Islet of Langerhans (tissue), 1 donor: ENCODE measurements around the gene HOXC5.

Source experiments
- FAIRE-seq: peaks from one replicate; lab custom pipeline; 2011; peaks lifted over from hg19 to GRCh38; lab: Jason Lieb, UNC

The HOXC5 gene

DNA sequence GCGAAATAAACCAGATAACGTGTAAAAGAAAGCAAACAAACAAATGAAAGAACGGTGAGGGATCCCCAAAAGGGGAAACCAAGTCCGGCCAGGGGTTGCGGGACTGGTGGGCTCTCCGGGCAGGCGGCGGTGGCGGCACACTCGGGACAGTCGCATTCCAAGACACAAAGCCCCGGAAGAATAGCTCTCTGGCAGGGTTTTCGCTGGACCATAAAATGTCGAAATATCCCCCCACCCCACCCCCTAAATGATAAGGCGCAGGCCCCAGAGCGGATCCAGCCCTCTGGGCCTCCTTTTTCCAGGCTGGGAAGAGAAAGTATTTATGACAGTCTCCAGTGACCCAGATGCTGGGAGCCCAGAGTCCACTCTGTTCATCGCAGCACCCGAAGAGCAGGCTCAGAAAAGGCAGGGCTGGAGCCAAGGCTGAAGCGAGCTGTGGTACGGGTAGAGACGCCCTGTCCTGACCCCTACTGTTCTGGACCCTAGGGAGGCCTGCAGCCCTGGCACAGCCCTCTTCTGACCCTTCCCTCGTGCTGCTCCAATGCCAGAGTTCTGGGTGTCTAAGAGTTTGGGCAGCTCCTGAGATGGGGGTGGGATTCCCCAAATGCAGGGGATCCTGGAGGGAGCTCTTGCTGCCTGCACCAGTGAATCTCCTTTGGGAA, 26.2 kb upstream of the HOXC5 start:
- no peak for FAIRE-seq

GRCh38 chr12:54007538-54008259, 25.2 kb upstream of the HOXC5 start:
- FAIRE-seq, result no peak

- no peak for FAIRE-seq
Measured at GRCh38 chr12:54008260-54008552, 24.6 kb upstream of the HOXC5 start.

- FAIRE-seq, result no peak
Measured at GRCh38 chr12:54009171-54010052, 23.4 kb upstream of the HOXC5 start.

GRCh38 chr12:54010053-54010971, 22.5 kb upstream of the HOXC5 start:
- FAIRE-seq, result no peak

GRCh38 chr12:54010972-54011664, 21.7 kb upstream of the HOXC5 start:
- FAIRE-seq, result no peak

GRCh38 chr12:54011665-54012532, 21.0 kb upstream of the HOXC5 start:
- FAIRE-seq, result no peak

DNA sequence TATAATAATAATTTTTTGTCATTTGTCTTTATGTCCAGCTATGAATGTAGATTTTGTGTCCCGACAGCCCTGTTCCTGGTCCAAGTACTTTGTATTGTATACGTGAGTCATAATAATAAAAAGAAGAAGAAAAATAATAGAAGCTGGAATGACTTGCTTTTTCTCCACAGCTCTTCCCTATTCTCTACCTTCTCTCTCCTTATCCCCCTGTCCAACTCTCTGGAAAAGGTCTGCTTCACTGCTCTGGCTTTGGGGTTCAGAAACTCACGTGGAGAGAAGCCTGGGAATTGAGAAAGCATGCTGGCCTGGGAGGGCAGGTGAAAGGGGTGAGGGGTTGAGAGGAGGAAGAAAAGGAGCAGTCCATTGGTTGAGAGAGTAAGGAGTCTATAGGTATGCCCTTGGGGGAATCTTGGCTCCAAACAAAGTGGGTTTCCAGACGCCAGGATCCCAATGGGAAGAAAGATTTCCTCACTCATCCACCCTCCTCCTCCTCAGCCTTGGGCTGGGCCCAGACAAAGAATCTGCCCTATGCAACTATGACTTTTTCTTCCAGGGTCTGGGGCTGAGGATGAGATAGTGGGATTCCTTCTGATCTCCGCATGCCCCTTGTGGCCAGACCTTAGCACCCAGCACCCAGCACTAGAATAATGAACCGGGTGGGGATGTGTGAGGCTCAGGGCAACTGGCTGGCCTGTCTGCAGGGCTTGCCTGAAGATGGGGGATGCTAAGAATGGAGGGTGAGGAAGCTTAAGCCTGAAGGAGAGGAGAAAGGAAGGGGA, 20.0 kb upstream of the HOXC5 start:
- FAIRE-seq, result no peak

DNA sequence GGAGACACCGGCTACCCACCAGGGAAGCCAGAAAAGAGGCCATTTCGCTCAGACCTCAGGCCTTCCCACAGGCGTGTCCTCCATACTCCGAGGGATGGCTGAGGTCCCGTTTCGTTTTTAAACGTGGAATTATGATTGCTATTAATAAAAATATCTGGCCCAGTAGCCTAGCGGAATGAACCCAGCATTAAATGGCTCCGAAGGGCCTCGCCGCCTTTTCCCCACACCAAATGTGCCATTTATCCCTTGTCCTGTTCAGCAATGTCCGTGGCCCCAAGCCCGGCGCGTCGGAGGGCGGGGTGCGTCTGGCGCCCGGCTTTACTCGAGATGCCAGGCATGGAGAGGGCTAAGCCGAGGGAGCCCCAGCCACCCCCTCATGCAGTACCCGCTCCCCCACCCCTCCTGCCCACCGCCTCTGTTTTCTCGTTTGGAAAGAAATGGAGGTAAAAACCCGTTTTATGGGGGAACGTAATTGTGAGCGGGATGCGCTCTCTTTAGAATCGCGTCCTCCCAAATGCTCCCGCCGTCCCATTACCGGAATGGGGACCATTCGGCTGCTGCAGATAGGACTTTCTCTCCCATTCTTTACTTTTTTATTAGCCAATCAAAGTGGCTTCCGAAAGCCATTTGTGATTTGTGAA, 18.4 kb upstream of the HOXC5 start:
- no peak for FAIRE-seq

DNA sequence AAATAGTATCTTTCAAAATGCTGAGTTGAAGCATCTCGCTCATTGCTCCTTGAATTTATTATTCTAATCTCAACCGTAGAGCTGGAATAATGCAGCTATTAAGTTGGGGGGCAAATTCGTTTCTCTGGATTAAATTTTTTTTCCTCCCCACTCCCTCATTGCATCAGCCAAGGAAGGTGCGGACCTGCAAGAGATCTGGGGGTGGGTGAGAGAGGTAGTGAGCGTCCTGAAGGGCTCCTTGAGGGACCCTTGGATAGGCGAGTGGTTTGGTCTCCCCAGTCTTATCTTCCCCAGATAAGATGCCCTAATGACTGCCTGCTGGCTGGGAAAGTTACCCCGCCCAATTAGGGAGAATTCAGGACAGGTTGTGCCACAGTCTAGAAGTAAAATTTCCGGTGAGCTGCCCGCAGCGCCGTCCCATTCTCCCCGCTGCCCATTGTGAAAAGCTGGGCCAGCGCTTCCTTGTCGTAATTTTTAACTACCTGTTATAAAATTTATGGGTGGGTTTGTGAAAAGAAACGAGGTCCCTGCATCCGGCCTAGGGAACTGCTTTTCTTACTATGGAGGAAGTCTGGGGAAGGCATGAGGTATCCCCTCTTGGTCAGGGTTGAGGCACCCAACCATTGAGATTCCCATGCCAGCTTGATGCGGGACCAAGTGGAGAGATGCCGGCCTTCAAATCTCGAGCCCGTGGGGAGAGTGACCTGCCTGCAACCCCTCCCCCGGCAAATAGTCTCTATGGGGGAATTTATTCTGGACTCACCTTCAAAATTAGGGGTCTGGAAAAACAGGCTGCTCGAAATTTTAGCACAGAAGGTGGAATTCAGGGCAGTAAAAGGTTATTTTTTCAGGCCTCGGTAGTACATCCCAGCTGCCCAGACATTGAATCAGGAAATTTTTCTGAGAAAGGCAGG, 17.6 kb upstream of the HOXC5 start:
- FAIRE-seq, result no peak

DNA sequence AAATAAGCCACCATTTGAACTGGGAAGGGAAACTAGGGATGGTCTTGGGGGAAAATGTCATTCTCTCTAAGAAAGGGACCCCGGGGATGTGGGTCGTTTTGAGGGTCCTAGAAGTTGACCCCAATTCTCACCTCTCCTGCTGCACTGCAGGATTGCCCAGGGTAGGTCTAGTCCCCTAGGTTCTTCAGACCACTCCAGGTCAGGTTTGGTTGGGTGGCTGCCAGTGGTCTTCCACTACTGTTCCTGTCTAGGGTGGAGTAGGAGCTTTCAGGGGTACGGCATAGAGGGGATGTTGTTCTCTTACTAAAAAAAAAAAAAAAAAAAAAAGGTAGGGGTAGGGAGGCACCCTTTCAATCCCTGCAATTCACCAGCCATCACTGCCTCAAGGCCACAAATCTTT, 16.8 kb upstream of the HOXC5 start:
- FAIRE-seq, result no peak

DNA sequence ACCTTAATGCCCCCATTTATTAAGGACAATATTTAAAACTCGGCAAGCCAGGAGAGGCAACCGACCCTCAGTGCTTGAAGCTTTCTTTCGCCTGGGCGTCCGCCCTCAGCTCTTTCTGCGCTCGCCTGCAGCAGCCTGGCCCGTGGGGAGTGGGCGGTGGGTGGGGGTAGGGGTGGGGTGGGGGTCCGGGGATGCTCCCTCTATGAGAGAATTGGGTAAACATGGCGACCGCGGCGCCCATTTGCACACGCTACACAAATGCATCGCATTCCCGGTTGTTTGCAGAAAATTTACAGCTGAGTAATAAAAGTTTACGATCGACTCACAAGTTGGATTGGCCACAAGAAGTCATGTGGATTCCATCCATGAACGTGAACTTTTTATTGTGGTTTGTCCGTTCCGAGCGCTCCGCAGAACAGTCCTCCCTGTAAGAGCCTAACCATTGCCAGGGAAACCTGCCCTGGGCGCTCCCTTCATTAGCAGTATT, 16.3 kb upstream of the HOXC5 start:
- FAIRE-seq, result no peak

DNA sequence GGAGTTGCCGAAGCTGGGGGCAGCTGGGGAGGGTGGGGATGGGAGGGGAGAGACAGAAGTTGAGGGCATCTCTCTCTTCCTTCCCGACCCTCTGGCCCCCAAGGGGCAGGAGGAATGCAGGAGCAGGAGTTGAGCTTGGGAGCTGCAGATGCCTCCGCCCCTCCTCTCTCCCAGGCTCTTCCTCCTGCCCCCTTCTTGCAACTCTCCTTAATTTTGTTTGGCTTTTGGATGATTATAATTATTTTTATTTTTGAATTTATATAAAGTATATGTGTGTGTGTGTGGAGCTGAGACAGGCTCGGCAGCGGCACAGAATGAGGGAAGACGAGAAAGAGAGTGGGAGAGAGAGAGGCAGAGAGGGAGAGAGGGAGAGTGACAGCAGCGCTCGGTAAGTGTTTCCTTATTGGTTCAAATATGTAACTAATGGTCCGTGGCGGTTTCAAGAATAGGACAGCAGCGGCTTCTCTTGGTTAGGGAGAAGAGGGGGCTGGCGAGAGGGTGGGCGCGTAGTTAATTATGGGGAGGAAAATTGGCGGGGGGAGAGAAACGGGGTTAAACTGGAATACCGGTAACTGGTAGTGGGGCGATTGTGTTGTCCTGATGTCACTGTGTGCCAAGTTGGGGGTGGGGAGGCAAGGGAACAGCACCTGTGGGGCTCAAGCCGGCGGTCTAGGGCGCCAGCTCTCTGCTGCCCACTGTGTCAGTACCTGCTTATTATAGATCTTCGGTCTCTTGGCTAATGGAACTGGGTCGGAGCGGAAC, 15.6 kb upstream of the HOXC5 start:
- no peak for FAIRE-seq

GRCh38 chr12:54017878-54018467, 14.9 kb upstream of the HOXC5 start:
- no peak for FAIRE-seq

GRCh38 chr12:54018468-54018984, 14.3 kb upstream of the HOXC5 start:
- FAIRE-seq, result no peak

DNA sequence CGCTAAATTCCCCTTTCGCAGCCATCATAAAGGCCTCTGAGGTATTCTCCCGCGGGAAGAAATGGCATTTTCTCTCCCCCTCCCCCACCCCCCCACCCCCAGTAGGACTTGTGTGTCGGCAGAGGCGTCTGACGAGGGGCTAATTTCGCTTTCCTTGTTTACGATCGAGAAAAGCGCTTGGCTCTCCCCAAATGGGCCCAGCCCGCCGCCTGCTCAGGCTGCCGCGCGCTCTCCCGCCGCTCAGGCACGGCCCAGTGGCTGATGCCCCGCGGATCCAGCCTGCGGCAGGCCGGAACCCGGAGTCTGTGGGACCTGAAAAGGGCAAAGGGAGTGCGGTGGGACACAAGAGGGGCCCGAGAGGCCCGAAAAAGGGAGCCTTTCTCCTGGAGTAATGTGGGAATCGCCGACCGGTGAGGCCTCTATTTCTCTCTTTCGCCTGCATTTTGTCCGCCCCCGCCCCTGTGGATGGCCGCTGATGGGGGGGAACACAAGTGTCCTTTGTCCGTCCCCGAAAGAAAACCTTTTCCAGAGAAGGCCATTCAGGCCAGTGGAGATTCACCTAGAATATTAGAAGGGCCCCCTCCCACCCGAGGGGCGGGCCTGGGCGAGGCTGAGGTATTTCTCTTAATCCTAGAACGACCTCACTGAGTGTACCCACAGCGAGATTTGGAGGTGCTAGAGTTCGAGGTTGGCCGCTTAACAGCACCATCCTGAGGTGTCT, 13.6 kb upstream of the HOXC5 start:
- FAIRE-seq, result no peak
